HK-2 (cell line): ENCODE data around the gene NDUFA13.
A peak's percentile ranks its signal among the peaks of the same experiment; 100 is the strongest.

Experiments used
- DNase-seq: peaks from one replicate; pipeline ENCODE4 v3.0.0-alpha.2; 2018; ENCODE audit not compliant: unreplicated experiment

The NDUFA13 gene

GRCh38 chr19:19547674-19548336, 31.8 kb downstream of the NDUFA13 start:
- no peak for DNase-seq

- no peak for DNase-seq
Measured at GRCh38 chr19:19548915-19549759, 33.1 kb downstream of the NDUFA13 start.

GRCh38 chr19:19549804-19550464, 33.9 kb downstream of the NDUFA13 start:
- DNase-seq = no peak

GRCh38 chr19:19550485-19550929, 34.5 kb downstream of the NDUFA13 start:
- peak; percentile 56 for DNase-seq

GRCh38 chr19:19550972-19551852, 35.2 kb downstream of the NDUFA13 start:
- no peak for DNase-seq

GRCh38 chr19:19551853-19552192, 35.8 kb downstream of the NDUFA13 start:
- DNase-seq = no peak

GRCh38 chr19:19552798-19553197, 36.8 kb downstream of the NDUFA13 start:
- DNase-seq = no peak

GRCh38 chr19:19553670-19554069, 37.6 kb downstream of the NDUFA13 start:
- no peak for DNase-seq

GRCh38 chr19:19554074-19555023, 38.3 kb downstream of the NDUFA13 start:
- DNase-seq = peak; percentile 63

GRCh38 chr19:19558055-19558454, 42.0 kb downstream of the NDUFA13 start:
- no peak for DNase-seq

GRCh38 chr19:19558636-19559035, 42.6 kb downstream of the NDUFA13 start:
- no peak for DNase-seq

GRCh38 chr19:19559931-19560330, 43.9 kb downstream of the NDUFA13 start:
- no peak for DNase-seq

- no peak for DNase-seq
Measured at GRCh38 chr19:19561946-19562664, 46.1 kb downstream of the NDUFA13 start.

- no peak for DNase-seq
Measured at GRCh38 chr19:19562665-19563347, 46.8 kb downstream of the NDUFA13 start.

- DNase-seq = no peak
Measured at GRCh38 chr19:19563348-19563848, 47.4 kb downstream of the NDUFA13 start.

GRCh38 chr19:19566306-19566705, 50.3 kb downstream of the NDUFA13 start:
- no peak for DNase-seq

GRCh38 chr19:19567391-19567790, 51.4 kb downstream of the NDUFA13 start:
- DNase-seq = no peak

GRCh38 chr19:19568802-19569756, 53.1 kb downstream of the NDUFA13 start:
- DNase-seq = no peak
